HG02588 (cell line): ENCODE results near the gene NHLH1.

Experiments used
- ATAC-seq: cut with Tn5 transposase; IDR thresholded peaks from one replicate; pipeline ENCODE4 v1.9.1; 2021; ENCODE audit warnings: mild to moderate bottlenecking, moderate library complexity; ENCODE audit not compliant: unreplicated experiment

NHLH1 gene

GRCh38 chr1:160366731-160367515, at the start of gene NHLH1:
Gene NHLH1, plus strand, starts transcription at chr1:160367071. Its CDS starts 3,661 bp downstream, at chr1:160370732.
- no peak for ATAC-seq

GRCh38 chr1:160322831-160323230, 44.0 kb upstream of the NHLH1 start:
- ATAC-seq = no peak

GRCh38 chr1:160325252-160325651, 41.6 kb upstream of the NHLH1 start:
- no peak for ATAC-seq

GRCh38 chr1:160326418-160326817, 40.5 kb upstream of the NHLH1 start:
- ATAC-seq = no peak

GRCh38 chr1:160328184-160328583, 38.7 kb upstream of the NHLH1 start:
- no peak for ATAC-seq

GRCh38 chr1:160330119-160330518, 36.8 kb upstream of the NHLH1 start:
- ATAC-seq = no peak

- ATAC-seq = no peak
These were observed 34.4 kb upstream of the NHLH1 start for GRCh38 chr1:160332516-160332915.

GRCh38 chr1:160338580-160338979, 28.3 kb upstream of the NHLH1 start:
- ATAC-seq = no peak

GRCh38 chr1:160340146-160340545, 26.7 kb upstream of the NHLH1 start:
- ATAC-seq = no peak

GRCh38 chr1:160340866-160341265, 26.0 kb upstream of the NHLH1 start:
- ATAC-seq = no peak

GRCh38 chr1:160342526-160342925, 24.3 kb upstream of the NHLH1 start:
- ATAC-seq = no peak

GRCh38 chr1:160342953-160343869, 23.7 kb upstream of the NHLH1 start, which contains the start of the genes COPA and NCSTN:
Gene COPA, minus strand, starts transcription at chr1:160343250. Its CDS starts 80 bp downstream, at chr1:160343170.
Gene NCSTN, plus strand, starts transcription at chr1:160343383. Its CDS starts 14 bp downstream, at chr1:160343397.
- ATAC-seq = peak; percentile 89

GRCh38 chr1:160344241-160344640, 22.6 kb upstream of the NHLH1 start:
- no peak for ATAC-seq

GRCh38 chr1:160344936-160345335, 21.9 kb upstream of the NHLH1 start:
- no peak for ATAC-seq

- ATAC-seq = no peak
These were observed 20.4 kb upstream of the NHLH1 start for GRCh38 chr1:160346463-160346862.

- ATAC-seq = no peak
These were observed 19.9 kb upstream of the NHLH1 start for GRCh38 chr1:160346958-160347357.

- no peak for ATAC-seq
These were observed 15.2 kb upstream of the NHLH1 start for GRCh38 chr1:160351629-160352028.

GRCh38 chr1:160352555-160352954, 14.3 kb upstream of the NHLH1 start:
- ATAC-seq = no peak

- ATAC-seq = no peak
These were observed 13.6 kb upstream of the NHLH1 start for GRCh38 chr1:160353223-160353622.

- ATAC-seq = no peak
These were observed 12.4 kb upstream of the NHLH1 start for GRCh38 chr1:160354388-160354985.

GRCh38 chr1:160357286-160358002, 9.4 kb upstream of the NHLH1 start:
- no peak for ATAC-seq
